GM21526 (cell line): Measurements from ENCODE around the gene LRTM1.

ENCODE experiments used
- ATAC-seq: cut with Tn5 transposase; IDR thresholded peaks from one replicate; pipeline ENCODE4 v1.9.1; 2021; ENCODE audit warnings: moderate library complexity; ENCODE audit not compliant: unreplicated experiment, low FRiP score

The LRTM1 gene

DNA sequence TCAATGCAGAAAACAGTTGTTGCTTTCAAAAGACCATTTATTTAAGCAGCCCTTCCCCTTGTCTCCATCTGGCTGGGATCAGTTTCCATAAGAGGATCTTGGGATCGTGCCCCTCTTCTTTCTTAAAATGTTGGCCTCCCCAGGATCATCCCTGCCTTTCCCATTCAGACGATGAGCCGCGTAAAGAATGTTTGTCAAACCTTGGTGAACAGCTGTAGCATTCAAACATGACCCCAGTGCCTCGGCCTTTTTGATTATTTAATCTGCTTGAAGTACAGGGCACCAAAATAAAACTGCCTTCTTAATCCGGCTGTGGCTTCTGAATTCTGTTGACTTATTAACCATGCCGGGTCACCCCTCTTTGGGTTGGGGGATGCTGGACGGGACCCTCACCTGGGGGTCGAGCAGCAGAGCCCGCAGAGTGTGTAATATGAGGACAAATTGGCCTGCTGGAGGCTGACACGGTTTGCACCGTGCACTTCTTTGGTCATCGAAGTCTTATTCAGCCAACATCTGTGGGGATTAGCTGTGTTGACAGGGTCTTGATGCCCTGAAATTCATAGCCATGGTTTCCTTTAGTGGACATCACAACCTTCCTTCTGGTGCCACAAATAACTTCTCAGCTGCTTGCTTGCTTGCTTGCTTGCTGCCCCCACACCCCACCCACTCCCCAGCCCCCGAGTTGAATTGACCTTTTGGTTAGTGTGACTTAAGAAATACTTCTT lies at the start of gene LRTM1:
Gene LRTM1, minus strand, starts transcription at position 14 of the 725 bp plus-strand sequence. CDS start 148 bp downstream, outside the sequence.
- ATAC-seq: no peak

DNA sequence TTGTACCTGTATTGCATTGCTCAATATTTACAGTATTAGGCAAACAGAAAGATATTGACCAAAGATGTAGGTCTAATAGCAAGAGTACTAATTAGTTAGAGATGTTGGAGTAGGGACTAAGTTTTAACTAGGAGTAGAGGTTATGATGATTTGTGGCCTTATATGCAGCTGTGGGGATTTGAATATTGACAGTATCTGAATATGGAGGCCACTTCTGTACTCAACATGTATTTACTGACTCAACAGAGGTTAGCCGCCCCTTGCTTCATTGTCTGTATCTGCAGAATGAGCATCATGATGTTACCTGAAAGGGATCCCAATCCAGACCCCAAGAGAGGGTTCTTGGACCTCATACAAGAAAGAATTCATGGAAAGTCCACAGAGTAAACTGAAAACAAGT lies 49.6 kb upstream of the LRTM1 start:
- no peak for ATAC-seq

DNA sequence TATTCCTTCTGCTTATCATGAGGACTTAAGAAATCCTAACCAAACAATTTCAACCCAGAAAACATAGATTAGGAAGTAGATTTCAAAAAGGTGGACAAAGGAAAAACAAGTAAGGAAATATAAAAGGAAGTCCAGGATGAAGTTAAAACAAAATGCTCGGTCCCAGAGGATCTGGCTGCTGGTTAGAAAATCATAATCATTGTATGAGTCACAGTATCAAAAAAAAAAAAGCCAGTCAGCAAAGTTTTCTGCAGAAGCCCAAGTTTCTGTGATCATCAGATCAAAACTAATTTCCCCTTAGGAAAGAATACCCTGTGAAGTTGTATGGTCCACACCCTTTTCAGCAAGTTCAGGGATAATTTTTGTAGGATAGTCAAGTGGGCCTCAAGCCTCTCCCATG lies 43.0 kb upstream of the LRTM1 start:
- no peak for ATAC-seq

DNA sequence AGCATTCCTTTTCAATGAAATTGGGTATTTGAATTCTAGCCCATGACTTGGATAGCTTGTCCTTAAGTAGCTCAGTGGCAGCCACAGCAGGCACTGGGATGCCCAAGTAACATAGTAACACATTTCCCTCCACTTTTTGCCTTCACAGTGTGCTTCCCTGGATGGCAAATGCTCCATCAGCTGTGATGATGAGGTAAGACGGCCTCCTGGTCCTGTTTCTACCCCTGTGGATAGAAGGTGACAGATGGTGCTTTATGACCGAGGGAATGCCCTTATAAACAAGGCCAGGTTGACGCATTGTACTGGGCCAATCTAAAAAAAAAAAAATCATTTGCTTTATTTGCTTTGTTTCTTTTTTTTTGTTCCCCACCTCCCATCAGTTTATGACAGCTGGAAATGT lies 41.8 kb upstream of the LRTM1 start:
- ATAC-seq: no peak

DNA sequence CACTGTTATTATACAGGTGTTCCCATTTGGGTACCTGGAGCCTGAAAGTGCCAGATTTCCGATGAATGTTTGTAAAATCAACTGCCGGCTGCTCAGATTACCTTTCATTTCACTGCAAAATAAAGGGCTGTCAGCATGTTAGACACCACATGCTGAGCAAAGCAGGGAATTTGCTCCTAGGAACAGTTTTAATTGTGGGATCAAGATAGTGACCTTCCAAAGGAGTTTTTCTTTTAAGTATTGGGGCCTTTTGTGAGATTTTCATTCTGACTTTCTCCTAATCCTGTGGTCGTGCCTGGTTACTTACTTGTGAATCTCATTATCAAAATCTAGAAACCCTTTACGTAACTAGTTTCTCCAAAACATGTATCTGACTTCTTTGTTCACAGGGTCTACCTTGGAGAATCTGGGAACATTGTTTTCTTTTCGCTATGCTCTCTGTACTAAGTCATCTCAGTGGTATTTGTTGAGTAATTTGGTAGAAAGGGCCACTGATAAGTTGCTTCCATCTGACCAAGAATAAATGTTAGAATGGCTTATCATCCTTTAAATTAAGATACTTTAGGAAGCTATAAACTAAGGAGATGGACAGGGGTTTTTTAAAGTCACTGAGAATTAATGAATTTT lies 40.8 kb upstream of the LRTM1 start:
- no peak for ATAC-seq

DNA sequence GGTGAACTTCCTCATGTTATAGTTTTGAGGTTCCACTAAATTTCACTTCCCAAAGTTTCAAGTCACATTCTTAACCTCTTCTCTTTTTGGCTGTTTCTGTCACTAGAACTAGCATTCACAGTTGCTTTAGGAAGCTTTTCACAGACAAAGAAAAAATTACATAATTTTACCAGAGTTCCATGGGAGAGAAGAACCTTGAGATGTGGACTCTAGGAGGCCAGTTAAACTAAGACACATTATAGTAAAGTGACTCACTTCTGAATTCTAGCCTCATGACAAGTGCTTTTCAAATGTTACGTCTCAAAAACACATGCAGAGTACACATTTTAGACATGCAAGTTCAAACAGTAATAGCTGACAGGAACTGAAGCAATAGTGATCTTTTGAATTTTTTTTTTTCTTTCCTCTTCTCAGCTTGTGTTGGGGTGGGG lies 39.9 kb upstream of the LRTM1 start:
- no peak for ATAC-seq

DNA sequence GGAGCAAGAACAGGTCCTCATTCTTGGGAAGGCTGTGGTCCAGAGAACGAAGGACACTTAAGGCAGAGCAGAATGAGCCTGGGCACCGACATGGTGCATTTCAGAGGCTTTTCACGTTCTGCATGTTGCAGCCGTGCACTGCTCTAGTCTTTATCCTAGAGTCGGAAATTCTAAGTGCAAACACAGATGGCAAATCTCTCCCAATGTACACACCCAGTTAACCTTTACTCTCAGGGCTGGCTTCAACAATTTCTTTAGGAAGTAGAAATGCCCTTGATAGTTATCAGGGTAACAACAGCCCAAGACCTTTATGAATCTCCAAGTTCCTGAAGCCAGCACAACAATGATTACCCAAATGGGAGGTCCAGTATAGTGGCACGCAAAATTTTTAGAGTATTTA lies 39.1 kb upstream of the LRTM1 start:
- ATAC-seq: no peak

DNA sequence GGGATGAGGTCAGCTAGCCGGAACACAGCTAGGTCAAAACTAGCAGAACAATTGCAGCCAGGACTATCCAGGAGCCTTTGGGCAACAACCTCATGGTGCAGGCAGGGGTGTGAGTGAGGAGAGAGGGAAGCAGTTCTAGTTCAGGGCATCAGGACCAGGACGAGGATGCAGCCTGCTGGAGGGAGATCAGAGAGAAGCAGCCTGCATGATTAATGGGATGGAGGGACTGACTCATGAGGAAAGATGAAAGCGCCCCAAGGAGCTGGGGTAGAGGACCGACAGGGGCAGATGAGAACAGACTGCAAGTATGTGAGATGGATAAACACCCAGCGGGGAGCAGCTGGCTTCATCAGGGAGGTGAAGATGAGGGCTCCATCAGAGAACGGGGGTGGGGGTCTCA lies 37.9 kb upstream of the LRTM1 start:
- no peak for ATAC-seq

DNA sequence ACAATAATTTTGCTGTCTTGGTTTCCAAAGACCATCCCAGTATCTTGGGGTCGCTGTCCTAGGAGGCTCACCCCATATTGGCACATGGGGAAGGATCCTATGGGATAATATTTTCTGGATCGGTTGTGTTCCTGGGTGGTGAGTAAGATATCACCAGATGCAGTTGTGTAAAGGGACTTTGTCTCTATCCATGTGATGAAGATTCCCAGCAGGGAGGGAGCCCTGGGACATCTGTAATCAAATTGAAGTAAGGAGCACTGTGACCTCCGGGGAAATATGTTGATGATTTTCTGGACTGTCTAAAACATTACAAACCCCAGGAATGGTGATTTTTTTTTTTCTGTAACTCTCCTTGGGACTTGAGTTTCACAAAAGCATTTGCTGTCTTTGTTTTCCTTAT lies 36.2 kb upstream of the LRTM1 start:
- no peak for ATAC-seq

DNA sequence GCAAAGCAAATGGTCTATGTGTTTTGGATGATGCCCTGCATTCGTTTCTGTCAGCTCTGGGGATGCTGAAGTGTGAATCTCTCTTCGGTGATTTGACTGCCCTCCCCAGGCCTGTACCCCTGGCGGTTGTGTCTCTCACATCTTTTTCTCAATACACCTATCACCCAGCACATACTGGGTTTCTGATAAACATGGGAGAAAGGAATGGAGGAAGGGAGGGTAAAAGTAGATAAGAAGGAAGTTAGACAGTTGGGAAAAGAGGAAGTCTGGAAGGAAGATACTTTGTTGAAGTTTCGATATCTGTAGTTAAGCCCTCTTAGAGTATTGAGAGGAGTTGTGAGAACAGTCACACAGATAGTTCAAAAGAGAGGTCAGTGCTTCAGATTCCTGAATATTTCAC lies 35.8 kb upstream of the LRTM1 start:
- ATAC-seq: no peak

DNA sequence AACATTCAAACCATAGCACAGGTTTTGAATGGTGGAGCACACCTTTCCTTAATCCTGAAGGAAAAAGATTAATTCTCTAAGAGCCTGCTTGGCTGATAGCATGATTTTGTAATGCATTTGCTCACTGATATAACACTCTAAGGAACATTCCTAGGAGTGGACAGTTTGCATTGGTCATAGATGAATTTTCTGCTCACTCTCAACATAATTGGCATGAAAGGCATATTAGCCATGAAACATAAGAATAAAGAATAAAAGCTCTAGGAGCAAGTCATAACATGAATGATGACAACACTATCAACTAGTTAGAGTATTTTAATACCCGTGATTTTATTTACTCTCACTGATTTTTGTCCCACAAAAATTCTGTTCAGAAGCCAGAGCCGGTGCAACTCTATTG lies 34.3 kb upstream of the LRTM1 start:
- ATAC-seq: no peak

DNA sequence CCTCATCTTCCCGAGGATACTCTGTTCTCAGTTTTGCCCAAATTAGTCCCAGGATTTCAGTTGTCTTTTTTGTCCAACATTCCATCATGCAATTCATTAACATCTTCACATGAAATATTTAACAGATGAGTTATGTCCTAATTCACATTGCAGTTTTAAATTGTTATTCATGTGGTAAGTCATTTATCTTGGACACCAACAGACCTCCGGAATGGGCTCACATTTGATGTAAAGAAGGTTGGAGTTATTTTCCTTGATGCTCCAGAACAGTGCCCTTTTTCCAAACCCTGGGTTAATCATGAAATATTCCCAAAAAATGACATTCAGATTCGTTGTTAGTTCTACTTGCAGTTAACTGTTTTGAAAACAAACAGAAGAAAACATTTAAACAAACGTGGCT lies 32.8 kb upstream of the LRTM1 start:
- ATAC-seq: no peak

DNA sequence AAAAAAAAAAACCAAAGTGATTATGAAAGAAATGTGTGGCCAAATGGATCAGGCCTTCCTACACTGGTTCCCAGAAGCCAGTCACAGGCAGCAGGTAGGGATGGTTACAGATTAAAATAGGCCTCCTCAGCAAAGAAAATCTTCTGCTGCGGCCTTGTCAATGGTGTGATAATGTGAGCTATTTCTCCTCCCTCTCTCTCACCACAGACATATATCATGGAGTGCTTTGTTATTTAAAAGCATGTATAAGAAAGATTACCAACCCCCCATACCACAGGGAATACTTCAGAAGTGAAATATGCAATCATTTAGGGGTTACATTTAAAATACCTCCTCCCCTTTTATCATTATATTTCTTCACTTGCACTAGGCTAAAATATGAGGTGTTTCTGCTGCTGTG lies 32.2 kb upstream of the LRTM1 start:
- ATAC-seq: no peak

DNA sequence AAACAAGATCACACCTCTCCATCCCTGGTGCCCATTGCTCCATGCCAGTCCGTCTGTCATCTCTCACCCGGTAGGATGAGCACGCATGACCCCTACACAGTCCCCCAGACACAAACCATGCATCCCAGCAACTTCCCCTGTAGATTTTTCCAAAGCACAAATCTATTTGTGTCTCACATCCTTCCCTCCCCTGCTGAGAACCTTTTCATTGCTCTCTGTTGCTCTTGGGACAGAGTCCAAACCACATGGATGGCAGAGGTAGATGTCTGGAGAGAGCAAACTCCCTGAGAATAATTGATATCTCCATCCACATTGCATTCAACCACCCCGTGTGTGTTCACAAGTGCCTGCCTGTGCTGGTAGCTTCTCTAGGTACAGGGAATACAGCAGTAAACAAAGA lies 29.9 kb upstream of the LRTM1 start:
- ATAC-seq: no peak

DNA sequence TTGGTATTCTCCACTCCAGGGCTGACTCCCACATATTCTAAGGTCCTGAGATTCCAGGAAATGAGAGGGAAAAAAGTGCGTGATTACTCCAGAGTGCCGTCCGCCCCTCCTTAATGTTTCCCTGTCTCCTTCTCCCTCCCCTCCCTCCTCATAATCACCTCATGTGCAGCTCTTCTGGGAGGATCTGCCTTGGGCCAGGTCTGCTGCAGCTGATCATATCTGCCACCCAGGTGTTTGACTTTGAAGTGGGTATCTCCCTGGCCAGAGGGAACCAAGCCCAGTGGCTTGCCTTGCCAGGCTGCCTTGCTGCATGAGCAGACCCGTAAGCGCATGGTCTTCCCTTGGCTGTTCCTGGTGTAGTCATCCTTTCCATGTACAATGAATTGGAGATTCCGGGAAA lies 28.1 kb upstream of the LRTM1 start:
- ATAC-seq: no peak

DNA sequence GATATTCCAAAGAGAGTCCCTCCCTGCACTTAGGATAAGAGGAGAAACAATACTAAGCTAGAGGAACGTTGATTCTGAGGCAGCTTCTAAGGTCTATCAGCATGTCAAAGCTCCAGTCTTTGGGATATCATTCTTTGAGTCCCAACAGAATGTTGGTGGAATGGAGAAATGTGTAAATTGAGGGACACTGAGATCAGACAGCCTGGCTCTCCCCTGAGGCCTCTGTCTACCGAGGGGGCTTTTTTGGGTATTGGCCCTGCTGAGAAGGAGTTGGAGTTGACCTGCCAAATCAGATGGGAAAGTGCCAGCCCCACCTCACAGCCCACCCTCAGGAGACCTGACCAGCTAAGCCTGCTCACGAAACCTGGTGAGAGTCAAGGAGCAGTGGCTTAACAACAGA lies 27.6 kb upstream of the LRTM1 start:
- ATAC-seq: no peak

DNA sequence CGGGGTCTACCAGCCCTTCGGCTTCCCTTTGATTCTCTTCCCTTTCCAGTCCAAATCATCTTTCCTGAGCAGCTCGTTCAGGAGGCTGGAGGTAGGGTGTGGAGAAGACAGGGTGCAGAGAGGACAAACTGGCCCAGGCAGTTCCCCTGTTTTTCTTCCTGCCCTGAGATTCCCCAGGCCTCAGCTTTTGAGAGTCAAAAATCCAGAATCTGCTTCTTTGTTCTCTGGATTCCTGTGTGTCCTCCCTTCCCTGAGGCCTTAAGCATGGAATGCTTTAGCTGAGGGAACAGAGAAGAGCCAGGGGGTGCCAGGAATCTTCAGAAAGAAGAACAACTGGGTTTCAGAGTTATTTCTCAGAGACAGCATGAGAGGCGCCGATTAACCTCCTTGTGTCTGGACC lies 26.7 kb upstream of the LRTM1 start:
- ATAC-seq: no peak

DNA sequence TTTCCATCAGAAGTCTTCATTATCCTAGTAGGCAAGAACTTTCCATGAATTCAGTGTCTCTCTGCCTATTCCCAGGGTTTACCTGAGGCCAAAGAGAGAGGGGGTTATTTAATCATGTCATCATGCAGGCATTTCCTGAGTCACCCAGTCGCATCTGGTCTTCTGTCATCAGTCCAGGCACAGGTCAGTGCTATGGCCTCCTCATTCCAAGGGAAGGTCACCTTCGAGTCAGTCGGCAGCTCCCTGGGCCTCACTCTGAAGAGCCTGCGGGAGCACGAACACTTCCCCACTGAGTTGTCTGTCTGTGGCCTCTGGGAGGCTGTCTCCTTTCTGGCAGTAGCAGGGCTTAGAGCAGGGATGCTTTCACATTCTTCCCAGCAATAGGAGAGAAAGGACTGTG lies 26.2 kb upstream of the LRTM1 start:
- no peak for ATAC-seq

DNA sequence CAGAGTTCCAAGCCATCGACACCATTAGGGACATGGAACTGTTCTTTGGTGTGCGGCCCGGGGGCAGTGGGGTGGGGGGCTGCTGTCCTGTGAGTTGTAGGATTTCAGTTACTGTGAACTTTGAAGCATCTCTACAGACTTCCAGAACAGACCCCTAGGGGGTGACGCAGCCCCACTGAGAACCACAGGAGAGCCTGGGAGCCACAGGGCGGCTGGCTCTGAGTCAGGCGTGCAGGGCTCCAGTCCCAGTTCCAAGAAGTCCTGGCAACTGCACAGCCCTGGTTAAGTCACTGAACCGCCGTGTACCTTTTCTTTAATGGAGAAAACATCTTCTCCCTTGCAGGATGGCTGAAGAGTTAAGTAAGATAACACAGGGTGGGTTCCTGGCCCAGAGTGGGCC lies 23.5 kb upstream of the LRTM1 start:
- no peak for ATAC-seq

DNA sequence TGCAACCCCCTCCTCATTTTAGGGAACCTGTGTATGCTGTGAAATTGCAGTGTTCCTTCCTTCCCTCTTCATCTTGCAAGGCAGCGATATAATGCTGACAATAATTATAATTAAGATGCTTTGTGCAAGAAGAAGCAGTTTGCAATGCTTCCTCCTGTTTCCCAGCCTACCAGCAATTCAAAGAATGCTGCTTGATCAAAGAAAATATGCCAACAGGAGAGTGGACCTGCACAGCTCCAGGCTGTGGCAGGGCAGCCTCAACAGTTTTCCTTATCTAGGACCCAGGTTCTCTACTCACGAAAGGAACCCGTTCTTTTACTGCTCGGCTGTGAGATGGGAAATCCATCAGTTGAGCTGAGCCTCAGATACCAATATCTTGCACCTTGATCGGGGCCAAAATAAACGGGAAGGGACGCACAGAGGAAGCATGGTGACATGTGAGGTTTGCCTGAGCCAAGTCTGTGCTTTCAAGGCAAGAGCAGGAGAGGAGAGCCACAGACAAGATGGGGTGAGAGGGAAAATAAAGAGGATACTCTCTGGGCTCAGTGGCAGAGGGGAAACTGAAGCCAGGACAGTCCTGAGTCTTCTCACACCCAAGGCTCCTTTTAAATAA lies 22.6 kb upstream of the LRTM1 start:
- ATAC-seq: no peak

DNA sequence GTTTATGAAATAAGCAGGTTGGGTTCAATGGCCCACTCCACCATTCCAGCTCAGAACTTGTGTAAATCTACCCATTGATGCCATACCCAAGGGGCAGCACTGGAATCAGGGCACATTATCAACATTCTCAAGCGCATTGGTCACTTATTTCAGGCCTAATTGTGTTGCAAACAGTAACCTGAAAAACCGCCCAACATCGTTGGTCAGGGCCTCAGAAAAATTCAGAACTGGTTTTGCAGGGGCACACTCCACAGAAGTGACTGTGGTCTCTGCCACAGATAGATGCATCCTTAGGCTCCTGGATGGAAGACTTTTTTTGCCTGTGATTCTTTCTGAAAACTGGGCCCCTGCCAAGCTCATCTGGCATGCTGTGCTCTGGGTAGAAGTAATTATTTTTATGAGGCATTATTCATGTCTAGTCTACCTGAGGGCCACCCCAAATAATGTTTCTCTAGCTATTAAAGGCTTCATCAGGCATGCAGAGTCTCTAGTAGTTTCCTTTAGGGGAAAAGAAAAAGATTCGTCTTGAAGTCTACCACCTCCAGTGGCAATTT lies 21.7 kb upstream of the LRTM1 start:
- no peak for ATAC-seq
